Bronchial epithelial cell (primary cell): Measurements from ENCODE around the gene POLR2L. TPM values are rescaled to one million over a fixed set of nuclear protein-coding genes. Genes with fewer than 3 reads are reported as not detected.

ENCODE experiments used
- DNase-seq: peaks from one replicate; pipeline ENCODE4 v3.0.0-alpha.2; 2010; ENCODE audit warnings: low read depth
- FAIRE-seq: peaks from 2 replicates; lab custom pipeline; 2011; peaks lifted over from hg19 to GRCh38; lab: Jason Lieb, UNC
- H3K27me3 ChIP-seq: 2 replicates; pipeline ENCODE4 v1.5.1; 2011; ENCODE audit warnings: low read length; ENCODE audit not compliant: control insufficient read depth, insufficient read depth
- H3K36me3 ChIP-seq: 2 replicates; pipeline ENCODE4 v1.5.1; 2011; ENCODE audit warnings: low read length; ENCODE audit not compliant: control insufficient read depth, insufficient read depth
- H3K4me3 ChIP-seq: 2 replicates; pipeline ENCODE4 v1.5.1; 2011; ENCODE audit warnings: mild to moderate bottlenecking, low read depth, low read length, control low read depth
- total RNA-seq: library from RNA; depleted of rRNA; stranded (reverse); fragments of >200 nt; gene quantifications from 2 replicates; pipeline ENCODE4 v1.2.1, GENCODE V29; 2014
- TF ChIP-seq, protein P1 (sequence below): IDR thresholded peaks from 2 replicates; pipeline ENCODE4 v1.5.1; 2011; ENCODE audit warnings: mild to moderate bottlenecking, moderate library complexity, low read length, control low read depth, inconsistent platforms; ENCODE audit not compliant: insufficient read depth, severe bottlenecking

Gene POLR2L
- total RNA-seq, 1 donor from 2014 or later, result 8.7 TPM

DNA sequence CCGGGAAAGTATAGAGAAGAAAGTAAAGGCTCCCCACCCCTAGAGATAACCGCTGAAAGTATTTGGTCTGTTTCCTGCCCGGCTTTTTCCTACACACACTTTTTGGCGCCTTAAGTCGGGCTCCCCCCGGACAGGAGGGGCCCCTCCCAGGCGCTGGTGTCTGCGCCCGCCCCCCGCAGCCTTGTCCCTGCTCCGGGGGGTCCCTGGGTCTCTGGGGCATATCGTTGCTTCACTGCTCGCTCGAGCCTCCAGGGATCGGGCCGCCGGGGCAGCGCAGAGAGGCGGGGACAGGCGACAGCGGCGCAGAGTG lies 15.5 kb downstream of the POLR2L start:
- TF ChIP-seq, protein P1, sequence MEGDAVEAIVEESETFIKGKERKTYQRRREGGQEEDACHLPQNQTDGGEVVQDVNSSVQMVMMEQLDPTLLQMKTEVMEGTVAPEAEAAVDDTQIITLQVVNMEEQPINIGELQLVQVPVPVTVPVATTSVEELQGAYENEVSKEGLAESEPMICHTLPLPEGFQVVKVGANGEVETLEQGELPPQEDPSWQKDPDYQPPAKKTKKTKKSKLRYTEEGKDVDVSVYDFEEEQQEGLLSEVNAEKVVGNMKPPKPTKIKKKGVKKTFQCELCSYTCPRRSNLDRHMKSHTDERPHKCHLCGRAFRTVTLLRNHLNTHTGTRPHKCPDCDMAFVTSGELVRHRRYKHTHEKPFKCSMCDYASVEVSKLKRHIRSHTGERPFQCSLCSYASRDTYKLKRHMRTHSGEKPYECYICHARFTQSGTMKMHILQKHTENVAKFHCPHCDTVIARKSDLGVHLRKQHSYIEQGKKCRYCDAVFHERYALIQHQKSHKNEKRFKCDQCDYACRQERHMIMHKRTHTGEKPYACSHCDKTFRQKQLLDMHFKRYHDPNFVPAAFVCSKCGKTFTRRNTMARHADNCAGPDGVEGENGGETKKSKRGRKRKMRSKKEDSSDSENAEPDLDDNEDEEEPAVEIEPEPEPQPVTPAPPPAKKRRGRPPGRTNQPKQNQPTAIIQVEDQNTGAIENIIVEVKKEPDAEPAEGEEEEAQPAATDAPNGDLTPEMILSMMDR, result no peak
- DNase-seq, result no peak
- no peak for FAIRE-seq
- H3K4me3 ChIP-seq, result peak overlapping the region; percentile 29
- H3K27me3 ChIP-seq, result peaks cover 2% of the 10 kb centered on the region
- H3K36me3 ChIP-seq, result peaks cover 16% of the 10 kb centered on the region

DNA sequence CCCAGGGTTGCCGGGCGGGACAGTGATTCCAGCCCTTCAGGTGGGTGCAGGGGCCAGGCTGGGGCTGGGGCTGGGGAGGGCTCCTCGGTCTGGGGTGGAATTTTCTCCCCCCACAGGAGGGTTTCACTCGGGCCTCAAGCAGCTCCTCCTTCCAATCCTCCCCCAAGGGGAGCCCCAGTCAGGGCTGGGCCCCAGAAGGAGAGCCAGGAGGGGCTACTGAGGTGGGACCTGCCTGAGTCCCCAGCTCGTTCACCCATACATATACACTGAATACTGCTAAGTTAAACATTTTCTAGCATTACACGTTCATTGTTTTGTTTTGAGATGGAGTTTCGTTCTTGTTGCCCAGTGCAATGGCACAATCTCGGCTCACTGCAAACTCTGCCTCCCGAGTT lies 16.1 kb downstream of the POLR2L start:
- FAIRE-seq (no peak), DNase-seq (no peak)
- Histone ChIP-seq H3K4me3 (no peak overlapping the region), H3K27me3 (peaks cover 2% of the 10 kb centered on the region), H3K36me3 (peaks cover 18% of the 10 kb centered on the region)
- TF ChIP-seq, protein P1, result no peak

DNA sequence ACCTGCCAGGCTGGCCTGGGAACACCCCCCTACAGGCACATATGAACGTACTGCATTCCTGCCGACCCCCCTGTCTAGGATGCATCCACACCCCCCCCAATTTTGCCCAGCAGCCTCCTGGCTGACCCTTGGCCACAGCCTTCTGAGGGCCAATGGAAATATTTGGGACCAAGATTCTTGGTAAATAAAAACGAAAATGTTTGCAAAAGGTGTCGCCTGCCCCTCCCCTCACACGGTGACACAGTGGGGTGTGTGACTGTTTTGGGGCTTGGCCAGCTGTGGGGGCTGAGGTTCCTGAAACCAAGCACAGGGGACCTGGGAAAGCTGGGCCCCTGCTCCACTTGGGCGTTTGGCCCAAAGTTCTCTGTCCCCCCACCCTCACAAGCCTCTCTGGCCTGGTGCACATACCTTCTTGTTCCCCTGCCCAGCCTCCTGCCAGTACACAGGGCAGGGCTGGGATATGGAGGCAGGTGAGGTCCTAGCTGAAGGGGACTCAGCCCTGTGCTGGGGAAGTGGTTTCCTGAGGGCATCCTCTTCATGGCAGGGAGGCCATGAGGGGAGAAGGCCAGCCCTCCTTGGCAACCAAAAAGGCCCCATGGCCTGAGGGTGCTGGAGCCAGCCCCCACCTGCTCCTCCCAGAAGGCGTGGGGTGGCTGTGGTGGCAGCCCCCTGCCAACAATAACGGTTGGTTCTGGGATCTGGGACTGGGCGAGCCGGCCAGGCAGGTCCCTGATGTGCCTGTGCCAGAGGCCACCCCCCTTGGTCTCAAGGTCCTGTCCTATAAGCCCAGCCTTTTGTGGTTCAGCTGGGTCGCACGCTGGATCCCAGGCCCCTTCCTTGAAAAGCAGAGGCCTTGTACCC lies 16.7 kb downstream of the POLR2L start:
- Histone ChIP-seq H3K36me3 (peaks cover 18% of the 10 kb centered on the region), H3K4me3 (no peak overlapping the region), H3K27me3 (peaks cover 2% of the 10 kb centered on the region)
- TF ChIP-seq, protein P1, result no peak
- DNase-seq, result no peak
- no peak for FAIRE-seq

DNA sequence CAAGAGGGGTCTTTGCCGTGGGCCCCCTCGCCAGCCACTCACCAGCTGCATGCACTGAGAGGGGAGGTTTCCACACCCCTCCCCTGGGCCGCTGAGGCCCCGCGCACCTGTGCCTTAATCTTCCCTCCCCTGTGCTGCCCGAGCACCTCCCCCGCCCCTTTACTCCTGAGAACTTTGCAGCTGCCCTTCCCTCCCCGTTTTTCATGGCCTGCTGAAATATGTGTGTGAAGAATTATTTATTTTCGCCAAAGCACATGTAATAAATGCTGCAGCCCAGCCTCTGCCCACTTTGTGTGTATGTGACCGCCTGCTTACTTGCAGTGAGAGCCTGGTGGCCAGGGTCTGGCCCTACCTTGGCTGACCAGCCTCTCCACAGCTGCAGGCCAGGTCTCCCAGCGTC lies 17.4 kb downstream of the POLR2L start:
- Histone ChIP-seq H3K36me3 (peaks cover 18% of the 10 kb centered on the region), H3K4me3 (no peak overlapping the region), H3K27me3 (peaks cover 2% of the 10 kb centered on the region)
- FAIRE-seq, result no peak
- TF ChIP-seq, protein P1, result no peak
- no peak for DNase-seq

DNA sequence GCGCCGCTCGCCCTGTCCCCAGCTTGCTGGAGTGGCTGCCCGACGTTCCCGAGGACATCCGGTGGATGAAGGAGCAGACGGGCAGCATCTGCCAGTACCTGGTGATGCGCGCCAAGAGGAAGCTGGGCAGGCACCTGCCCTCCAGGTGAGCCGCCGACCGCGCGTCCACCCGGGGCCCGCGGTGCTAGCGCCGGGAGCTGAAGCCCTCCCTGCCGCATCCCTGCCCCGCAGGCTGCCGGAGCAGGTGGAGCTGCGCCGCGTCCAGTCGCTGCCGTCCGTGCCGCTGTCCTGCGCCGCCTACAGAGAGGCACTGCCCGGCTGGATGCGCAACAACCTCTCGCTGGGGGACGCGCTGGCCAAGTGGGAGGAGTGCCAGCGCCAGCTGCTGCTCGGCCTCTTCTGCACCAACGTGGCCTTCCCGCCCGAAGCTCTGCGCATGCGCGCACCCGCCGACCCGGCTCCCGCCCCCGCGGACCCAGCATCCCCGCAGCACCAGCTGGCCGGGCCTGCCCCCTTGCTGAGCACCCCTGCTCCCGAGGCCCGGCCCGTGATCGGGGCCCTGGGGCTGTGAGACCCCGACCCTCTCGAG lies 17.9 kb downstream of the POLR2L start:
- FAIRE-seq (no peak), DNase-seq (no peak)
- TF ChIP-seq, protein P1, result no peak
- Histone ChIP-seq H3K36me3 (peaks cover 18% of the 10 kb centered on the region), H3K4me3 (no peak overlapping the region), H3K27me3 (no peaks in the 10 kb centered on the region)
